ENCODE results near the gene HTR3C.
"Not testable (repeated sequence)": the region's sequence is repeated elsewhere in the genome, so short reads cannot be mapped to it uniquely, and the experiment has no call there.

The HTR3C gene, protein sequence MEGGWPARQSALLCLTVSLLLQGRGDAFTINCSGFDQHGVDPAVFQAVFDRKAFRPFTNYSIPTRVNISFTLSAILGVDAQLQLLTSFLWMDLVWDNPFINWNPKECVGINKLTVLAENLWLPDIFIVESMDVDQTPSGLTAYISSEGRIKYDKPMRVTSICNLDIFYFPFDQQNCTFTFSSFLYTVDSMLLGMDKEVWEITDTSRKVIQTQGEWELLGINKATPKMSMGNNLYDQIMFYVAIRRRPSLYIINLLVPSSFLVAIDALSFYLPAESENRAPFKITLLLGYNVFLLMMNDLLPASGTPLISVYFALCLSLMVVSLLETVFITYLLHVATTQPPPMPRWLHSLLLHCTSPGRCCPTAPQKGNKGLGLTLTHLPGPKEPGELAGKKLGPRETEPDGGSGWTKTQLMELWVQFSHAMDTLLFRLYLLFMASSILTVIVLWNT

DNA sequence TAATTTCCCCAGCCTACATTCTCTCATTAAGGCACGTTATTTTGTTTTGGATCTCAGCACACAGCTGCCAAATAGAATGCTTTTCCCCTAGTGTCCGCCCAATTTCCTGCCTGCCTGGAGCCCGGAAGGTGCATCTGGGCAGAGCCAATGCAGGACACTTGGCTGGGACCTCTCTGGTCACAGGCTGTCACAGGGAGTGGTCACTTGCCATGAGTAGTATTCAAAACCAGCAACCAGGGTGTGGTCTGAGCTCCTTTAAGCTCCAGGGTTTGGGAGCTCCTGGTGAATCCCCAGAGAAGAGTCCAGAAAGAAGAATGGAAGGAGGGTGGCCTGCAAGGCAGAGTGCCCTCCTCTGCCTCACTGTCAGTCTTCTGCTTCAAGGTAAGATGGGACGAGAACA is at the start of gene HTR3C:
Gene HTR3C, plus strand, starts transcription at position 281 of the 400 bp plus-strand sequence. Its CDS starts 34 bp downstream, at position 315.
- no peak for FAIRE-seq

DNA sequence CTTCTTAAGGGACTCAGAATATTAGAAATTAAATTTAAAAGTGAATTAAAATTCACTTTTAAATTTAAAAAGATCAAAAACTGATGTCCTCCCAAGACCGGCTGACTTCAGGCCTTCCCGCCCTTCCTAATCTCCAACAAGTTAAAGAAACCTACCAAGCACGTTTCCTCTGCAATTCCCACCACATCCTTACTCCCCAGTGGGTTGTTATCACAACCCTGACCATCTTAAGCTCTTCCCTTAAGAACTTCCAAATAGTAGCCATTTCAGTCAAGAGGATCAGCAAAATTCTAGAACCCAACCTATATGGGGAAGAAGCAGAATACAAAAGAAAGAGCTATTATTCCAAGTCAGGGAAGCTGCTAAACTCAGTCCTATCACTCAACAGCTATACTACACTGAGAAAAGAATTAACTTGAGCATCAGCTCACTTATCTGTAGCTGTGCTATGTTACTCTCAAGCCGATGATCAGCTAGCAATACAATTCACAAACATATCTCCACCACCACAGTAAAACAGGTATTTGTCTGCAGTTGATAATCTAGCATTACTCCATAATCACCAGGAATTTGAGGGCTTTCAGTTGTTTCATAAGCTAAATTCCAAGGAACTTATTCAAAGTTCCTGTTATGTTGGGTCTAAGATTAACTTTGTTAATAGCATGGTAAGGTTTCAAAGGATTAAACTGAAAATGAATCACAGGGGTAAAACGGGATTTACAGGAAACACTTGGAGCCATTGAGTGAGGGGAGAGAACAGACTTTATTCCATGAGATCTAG is 49.5 kb upstream of the HTR3C start:
- no peak for FAIRE-seq

DNA sequence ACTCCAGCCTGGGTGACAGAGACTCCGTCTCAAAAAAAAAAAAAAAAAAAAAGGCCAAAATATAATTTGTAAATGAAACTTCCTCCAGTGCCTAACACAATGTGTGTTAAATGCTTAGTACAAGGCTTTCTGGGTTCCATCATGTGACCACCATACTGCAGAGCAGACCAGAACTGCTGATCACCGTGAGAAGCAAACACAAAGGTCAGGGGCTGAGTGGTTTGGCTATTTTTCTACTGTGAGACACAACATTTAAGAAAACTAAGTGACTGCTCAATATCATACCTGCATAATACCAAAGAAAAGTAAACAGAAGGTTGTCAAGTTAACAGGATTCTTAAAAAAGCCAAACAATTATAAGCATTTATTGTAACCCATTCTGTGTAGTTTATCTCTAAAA is 48.4 kb upstream of the HTR3C start:
- FAIRE-seq: no peak

DNA sequence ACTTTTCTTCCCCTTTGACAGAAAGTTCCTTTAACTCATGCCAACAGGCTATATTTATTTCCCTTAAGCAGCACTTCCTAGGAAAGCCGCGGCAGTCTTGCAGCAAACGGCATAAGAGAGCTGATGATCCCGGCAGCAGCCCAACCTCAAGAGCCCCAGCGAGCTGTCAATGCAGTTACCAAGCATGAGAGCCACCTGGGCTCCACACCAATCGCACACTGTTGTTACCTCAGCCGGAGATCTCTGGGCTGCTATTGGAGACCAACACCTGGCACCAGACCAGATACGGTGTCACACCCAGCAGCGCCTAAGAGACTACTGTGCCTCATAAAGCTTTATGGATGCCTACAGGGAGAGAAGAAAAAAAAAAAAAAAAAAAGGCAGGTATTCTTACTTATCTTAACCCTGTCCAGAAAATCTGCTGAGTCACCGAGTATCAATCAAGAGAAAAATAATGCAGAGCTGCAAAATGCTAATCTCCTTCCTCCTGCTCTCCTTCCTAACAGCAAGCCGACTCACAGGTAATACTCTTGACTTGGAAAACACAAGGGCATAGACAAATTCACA is 46.8 kb upstream of the HTR3C start:
- FAIRE-seq: peak; percentile 88

DNA sequence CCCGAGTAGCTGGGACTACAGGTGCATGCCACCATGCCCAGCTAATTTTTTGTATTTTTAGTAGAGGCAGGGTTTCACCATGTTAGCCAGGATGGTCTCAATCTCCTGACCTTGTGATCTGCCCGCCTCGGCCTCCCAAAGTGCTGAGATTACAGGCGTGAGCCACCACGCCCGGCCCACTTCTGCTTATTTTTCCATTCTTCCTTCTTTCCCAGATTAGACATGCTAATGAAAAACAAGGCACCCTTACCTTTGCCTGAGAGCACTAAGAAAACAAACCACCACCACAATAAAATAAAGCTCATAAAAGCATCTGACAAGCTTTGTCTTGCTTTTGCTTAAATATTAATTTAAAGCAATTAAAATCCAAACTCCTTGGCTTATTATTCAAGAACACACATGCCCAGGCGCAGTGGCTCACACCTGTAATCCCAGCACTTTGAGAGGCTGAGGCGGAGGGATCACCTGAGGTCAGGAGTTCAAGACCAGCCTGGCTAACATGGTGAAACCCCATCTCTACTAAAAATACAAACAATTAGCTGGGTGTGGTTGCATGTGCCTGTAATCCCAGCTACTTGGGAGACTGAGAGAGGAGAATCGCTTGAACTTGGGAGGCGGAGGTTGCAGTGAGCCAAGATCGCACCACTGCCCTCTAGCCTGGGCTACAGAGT is 45.6 kb upstream of the HTR3C start:
- not testable (repeated sequence) for FAIRE-seq

DNA sequence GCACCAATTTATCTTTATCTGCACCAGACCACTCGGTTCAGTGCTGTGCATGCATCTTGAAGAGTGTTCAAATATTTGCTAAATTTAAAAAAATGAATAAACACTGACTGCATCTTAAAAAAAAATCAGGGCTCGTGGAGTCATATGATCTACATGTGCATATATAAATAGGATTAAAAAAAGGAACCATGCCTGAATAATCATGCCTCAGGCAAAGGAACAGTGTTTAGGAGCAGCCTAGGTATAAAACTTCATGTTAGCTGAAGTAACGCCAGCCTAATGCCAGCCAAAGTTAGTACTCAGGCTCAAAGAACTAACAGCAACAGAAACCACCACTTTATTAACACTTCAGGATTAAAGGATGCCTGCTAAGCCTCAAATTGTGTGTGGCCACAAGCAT is 44.7 kb upstream of the HTR3C start:
- no peak for FAIRE-seq

DNA sequence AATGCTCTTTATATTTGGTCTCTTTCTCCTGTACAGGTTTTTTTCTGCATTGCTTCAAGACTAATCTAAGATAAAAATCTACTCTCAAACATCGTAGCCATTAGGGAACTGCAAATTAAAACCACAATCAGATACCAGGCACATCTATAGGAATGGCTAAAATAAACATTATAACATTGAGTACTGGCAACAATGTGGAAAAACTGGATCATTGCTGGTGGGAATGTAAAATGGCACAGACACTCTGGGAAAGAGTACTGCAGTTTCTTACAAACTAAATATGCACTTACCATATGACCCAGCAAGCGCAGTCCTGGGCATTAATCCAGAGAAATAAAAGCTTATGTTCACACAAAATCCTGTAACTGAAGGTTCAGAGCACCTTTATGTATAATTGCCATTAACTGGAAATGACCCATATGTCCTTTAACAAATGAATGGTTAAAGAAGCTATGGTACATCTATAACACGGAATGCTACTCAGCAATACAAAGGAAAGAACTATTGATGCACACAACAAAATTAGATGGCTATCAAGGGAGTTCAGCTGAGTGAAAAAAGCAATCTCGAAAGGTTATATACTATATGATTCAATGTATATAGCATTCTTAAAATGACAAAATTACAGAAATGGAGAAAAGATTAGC is 41.5 kb upstream of the HTR3C start:
- FAIRE-seq: no peak

DNA sequence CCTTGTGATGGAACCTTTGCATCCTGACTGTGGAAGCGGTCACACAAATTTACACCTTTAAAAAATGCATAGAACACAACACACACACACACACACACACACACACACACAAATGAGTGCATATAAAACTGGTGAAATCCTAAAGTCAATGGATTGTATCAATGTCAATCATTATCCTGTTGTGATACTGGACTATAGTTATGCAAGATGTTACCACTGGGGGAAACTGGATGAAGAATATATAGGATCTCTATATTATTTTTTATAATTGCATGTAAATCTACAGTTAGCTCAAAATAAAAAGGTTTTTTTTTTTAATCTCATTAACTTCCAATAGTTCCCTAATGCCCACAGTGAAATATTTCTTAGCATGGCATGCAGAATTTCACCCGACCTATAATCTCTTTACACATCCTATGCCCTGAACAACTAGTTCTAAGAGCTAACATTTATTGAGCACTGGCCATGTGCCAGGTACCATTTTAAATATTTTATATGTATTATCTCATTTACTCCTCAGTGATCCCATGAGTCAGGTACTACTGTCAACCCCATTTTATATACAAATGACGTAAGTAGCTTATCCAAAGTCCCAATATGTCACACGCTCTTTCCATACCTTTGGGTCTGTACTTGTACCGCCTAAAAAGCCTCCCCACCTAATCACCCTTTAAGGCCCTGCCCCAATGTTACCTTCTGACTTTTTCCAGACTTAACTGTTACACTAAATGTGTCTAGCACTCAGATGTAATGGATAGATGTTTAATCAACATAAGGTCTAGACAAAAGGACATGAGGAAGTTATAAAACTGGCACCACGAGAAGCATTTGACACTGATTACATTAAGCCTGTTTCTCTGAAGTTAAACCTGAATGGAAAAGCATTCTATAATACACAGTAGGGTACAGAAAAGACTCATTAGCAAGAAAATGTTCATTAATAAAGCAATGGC is 40.6 kb upstream of the HTR3C start:
- FAIRE-seq: no peak

DNA sequence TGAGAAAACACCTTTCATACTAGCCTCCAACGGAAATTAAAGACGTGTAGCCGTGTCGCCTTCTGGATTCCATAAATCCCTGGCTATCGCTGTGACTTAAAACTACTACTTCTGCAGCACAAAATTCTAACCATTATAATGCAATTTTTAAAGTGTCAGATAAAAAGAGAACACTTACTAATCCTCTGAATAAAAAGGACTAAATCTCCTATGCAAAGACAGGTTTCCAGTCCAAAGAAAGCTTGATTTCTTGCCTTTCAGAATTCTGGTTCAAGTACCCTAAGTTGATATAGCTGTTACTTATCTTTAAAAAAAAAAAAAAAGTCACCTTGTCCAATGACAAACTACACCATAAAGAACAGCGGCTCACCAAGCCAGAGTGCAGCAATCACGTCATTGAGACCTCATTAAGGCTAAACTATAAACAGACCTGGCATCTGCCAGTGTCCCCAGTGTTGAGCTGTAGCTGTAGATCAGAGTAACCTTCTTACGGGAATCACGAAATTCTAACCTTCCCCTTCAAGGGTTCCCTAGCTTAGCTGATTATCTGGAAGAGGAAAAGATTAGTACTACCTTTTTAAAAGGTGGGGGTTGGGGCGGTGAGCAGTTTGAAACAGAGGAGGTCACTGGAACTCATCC is 37.3 kb upstream of the HTR3C start:
- no peak for FAIRE-seq

DNA sequence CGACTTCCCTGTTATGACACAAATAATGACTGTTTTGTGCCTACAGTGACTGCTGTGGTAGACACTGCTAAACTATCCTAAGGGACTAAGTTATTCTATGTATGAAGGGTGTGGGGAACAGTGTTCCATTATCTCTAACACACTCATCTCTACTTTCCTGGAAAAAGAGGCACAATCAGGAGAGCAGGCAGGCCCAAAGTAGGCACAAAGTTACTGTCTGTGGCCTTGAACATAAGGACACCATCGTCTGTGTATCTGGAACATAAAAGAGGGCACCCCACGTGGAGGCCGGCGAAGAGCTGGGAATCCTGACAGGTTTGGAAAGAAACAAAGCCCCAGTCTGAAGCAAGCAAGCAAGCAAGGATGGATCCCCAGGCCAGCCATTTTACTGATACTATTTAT is 36.7 kb upstream of the HTR3C start:
- FAIRE-seq: no peak

DNA sequence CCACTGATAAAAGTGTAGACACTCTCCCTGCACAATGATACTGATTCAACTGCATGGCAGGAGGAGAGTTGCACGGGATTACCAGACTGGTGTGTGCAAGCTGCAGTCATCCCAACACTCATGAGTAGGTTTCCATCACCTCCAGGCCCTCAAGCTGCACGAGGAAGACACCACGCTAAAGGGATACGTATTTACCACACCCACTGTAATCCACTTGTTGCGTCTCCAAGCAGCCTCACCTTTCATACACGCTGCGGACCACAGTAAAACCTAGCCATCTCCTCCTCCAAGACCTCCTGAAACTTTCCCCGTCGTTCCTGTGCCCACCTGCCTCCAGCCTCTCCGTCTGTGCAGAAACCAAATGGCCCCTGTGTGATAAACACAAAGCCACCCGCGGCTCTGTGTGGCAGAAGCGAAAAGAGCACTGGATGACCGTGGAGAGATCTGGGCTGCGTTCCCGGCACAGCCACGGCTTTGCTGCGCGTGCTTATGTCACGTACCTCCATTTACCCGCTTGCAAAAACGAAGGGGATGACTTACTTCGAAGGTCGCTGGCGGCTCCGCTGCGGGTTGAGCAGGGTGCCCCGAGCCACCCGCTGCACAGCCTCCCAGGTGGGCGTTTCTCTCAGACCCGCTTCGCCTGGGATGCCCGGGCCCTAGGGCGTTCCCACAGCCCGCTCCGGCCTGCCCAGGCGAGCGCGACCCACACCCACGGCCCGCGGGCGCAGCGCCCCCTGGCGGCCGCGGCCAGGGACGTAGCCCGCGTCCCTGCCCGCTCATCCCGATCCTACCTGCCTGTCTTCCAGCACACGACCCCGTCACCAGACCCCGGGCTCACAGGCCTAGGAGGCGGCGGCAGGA is 35.8 kb upstream of the HTR3C start:
- FAIRE-seq: no peak

DNA sequence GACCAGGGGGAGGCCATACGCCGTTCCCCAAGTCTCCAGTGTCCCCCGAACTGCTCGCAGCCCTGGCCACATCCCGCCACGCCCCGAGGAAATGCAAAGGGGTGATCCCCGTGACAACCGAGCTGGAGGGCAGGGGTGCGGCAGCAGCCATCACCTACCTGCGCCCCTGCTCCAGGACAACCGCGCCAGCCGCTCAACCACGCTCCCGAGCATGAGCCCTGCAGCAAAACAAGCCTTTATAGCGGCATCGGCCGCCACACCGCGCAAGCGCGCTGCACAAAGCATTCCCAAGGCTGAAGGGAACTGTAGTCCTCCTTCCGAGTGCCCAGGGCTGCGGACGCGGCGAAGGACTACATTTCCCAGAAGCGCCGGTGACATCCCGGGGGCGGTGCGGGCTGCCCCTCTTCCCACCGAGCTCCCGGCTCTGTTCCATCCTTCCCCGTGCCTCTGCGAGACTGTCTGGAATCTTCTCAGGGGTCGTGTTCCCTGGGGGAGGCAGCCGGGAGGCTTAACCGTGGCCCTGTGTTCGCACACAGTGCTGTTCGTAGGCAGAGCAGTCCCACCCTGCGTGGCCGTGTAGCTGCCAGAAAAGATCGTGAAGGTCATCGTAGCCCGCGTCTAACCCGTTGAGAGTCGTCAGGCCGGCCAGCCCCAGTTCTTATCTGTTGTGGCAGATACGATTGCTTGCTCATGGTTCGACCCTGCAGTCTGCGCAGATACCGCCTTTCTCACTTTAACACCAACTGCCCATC is 35.0 kb upstream of the HTR3C start, which contains the start of gene ABCC5:
Gene ABCC5, minus strand, starts transcription at position 213 of the 752 bp plus-strand sequence. CDS start 3,492 bp downstream, outside the sequence.
- FAIRE-seq: no peak

DNA sequence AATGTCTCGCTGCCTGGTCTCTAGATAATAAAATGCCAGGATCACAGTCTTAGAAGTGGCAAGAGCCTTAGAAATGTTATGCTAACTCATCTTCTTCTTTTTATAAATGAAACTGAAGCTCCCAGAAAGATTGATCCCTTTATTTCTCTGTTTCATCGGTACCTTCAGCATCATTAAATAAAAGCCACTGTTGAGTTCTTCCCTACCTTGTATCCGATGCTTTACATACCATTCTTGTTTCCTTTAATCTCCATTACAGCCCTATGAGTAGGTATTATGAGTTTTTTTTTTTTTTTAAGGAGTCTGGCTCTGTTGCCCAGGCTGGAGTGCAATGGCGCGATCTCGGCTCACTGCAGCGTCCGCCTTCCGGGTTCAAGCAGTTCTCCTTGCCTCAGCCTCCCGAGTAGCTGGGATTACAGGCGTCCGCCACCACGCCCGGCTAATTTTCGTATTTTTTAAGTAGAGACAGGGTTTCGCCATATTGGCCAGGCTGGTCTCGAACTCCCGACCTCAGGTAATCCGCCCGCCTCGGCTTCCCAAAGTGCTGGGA is 34.3 kb upstream of the HTR3C start:
- no peak for FAIRE-seq

DNA sequence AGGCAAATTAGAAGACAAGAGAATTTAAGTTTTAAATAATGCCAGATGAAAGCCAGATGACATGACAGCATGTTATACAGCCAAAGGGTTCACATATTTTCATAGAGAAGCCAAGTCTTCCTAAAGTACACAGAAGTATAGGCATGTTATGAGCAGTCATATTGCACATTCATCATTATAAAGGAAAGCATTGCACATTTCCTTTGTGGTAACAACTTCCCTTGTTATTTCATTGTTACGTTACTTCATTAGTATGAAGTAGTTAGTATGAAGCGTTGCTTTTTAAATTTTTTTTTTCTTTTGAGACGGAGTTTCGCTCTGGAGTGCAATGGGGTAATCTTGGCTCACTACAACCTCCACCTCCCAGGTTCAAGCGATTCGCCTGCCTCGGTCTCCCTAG is 30.5 kb upstream of the HTR3C start:
- no peak for FAIRE-seq

DNA sequence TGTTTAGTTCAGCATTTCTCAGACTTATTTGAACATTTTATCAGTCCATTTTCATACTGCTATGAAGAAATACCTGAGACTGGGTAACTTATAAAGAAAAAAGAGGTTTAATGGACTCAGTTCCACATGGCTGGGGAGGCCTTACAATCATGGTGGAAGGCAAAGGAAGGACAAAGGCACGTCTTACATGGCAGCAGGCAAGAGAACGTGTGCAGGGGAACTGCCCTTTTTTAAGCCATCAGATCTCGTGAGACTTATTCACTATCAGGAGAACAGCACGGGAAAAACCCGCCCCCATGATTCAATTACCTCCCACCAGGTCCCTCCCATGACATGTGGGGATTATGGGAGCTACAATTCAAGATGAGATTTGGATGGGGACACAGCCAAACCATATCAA is 27.6 kb upstream of the HTR3C start:
- not testable (repeated sequence) for FAIRE-seq

DNA sequence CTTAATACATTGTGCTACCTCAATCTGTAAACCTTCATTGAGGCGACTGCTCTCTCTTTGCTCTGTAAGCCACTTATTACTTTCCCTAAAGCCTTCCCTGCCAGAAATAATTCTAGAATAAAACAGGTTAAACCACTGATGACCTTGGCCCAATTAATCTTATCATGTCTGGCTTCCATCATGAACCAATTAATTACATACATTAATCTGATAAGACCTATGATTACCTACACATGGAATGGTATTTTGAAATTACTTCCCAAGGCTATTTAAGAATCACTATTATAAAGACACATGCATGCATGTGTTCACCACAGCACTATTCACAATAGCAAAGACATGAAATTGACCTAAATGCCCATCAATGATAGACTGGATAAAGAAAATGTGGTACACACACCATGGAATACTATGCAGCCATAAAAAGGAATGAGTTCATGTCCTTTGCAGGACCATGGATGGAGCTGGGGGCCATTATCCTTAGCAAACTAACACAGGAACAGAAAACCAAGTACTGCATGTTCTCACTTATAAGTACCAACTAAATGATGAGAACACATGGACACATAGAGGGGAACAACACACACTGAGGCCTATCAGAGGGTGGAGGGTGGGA is 24.5 kb upstream of the HTR3C start:
- not testable (repeated sequence) for FAIRE-seq

DNA sequence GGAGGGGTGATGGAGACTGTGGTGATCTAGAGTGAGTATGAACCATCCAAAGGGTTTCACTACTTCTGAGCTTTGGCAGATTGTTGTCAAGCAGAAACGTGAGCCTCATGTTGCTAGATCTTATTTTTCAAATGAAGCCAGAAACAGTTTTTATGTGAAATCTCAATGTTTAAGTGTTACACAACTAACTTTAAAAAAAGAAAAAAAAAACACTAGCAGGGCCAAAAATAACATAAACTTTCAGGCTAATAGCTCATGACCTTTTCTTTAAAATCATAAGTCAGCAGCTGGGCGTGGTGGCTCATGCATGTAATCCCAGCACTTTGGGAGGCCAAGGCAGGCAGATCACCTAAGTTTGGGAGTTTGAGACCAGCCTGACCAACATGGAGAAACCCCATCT is 23.4 kb upstream of the HTR3C start:
- FAIRE-seq: no peak

DNA sequence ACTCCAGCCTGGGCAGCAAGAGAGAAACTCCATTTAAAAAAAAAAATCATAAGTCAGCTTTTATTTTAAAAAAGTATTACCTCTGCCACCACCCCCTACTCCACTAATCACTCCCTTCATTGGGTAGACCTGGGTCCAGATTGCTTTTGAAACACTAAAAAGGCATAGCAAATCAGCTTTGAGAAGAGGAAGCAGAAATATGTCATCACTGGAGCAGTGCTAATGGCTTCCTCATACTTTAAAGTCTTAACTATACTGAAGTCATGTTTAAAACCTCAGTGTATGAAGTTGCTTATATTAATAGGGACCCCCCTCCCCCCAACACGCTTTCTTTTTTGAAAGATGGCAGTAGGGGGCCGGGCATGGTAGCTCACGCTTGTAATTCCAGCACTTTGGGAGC is 22.3 kb upstream of the HTR3C start:
- FAIRE-seq: no peak

All from islet of Langerhans (tissue), 1 donor.